ENCODE data around the gene WDFY3.

GRCh38 chr4:84968925-84969324 is 2.4 kb upstream of the WDFY3 start:
- TF ChIP-seq CTCF (IDR thresholded peaks at IDR 0.05; ENCODE audit: insufficient read depth, low read length) (no peak), SPI1 (IDR thresholded peaks at IDR 0.05; ENCODE audit: borderline replicate concordance, low read depth) (no peak)

Data from HL-60 (cell line).